ENCODE data around the gene DCXR. TPM values are rescaled to one million over a fixed set of nuclear protein-coding genes. Genes with fewer than 3 reads are reported as not detected.

DCXR gene
- total and polyA plus RNA-seq, 2 of the 13 experiments (the other 11 are each of a cell fraction or from before 2014, with no cell fraction given), result 287 to 311 TPM

GRCh38 chr17:81994593-81995462 is 42.7 kb downstream of the DCXR start (continued):
- TF ChIP-seq ZBTB1 (CRISPR knock-in tag; IDR thresholded peaks at IDR 0.05; ENCODE audit: borderline replicate concordance) (no peak), ZNF264 (CRISPR knock-in tag; IDR thresholded peaks at IDR 0.05) (peak; percentile 85), ZNF33A (CRISPR knock-in tag; IDR thresholded peaks at IDR 0.05; ENCODE audit: borderline replicate concordance) (peak; percentile 94; the same call in 1 of the 2 replicates), CCDC6 (CRISPR knock-in tag; IDR thresholded peaks at IDR 0.05) (peak; percentile 47), RCOR2 (CRISPR knock-in tag; IDR thresholded peaks at IDR 0.05) (no peak; the same call in 1 of the 2 replicates), ZNF737 (CRISPR knock-in tag; IDR thresholded peaks at IDR 0.05; ENCODE audit: borderline replicate concordance) (no peak), ZNF451 (CRISPR knock-in tag; IDR thresholded peaks at IDR 0.05) (no peak), ZNF549 (CRISPR knock-in tag; IDR thresholded peaks at IDR 0.05) (no peak), MIER2 (CRISPR knock-in tag; IDR thresholded peaks at IDR 0.05) (0 out of 2 replicates have a peak, but pooled peaks have one; percentile 4), PRMT3 (CRISPR knock-in tag; IDR thresholded peaks at IDR 0.05; ENCODE audit: borderline replicate concordance, low read depth) (peak; percentile 60; the same call in 1 of the 2 replicates), ZBTB46 (CRISPR knock-in tag; IDR thresholded peaks at IDR 0.05; ENCODE audit: borderline replicate concordance) (no peak), ZNF746 (CRISPR knock-in tag; IDR thresholded peaks at IDR 0.05) (peak; percentile 96), LRRFIP1 (CRISPR knock-in tag; conservative IDR thresholded peaks at IDR 0.05) (no peak), ZMYM4 (CRISPR knock-in tag; IDR thresholded peaks at IDR 0.05) (no peak; the same call in 1 of the 2 replicates), MAFG (CRISPR knock-in tag; IDR thresholded peaks at IDR 0.05) (no peak), ZNF232 (CRISPR knock-in tag; IDR thresholded peaks at IDR 0.05; ENCODE audit: borderline replicate concordance) (peak; percentile 38; the same call in 1 of the 2 replicates), CHD2 (IDR thresholded peaks at IDR 0.05; ENCODE audit: low read depth, low read length) (peak; percentile 39; the same call in 1 of the 2 replicates), XRCC5 (optimal IDR thresholded peaks at IDR 0.05; ENCODE audit: low read length) (peak; percentile 21), SRSF4 (IDR thresholded peaks at IDR 0.05; ENCODE audit: low read depth, low read length, poor library complexity, severe bottlenecking) (peak; percentile 58), PREB (CRISPR knock-in tag; IDR thresholded peaks at IDR 0.05) (no peak), MXD3 (CRISPR knock-in tag; IDR thresholded peaks at IDR 0.05) (peak; percentile 2; the same call in 1 of the 2 replicates), U2AF2 (IDR thresholded peaks at IDR 0.05; ENCODE audit: low read depth, low read length) (no peak), WIZ (CRISPR knock-in tag; IDR thresholded peaks at IDR 0.05) (no peak), ZNF550 (CRISPR knock-in tag; IDR thresholded peaks at IDR 0.05; ENCODE audit: borderline replicate concordance) (no peak)
